Measurements from ENCODE around the gene EXD3. TPM values are rescaled to one million over a fixed set of nuclear protein-coding genes. Genes with fewer than 3 reads are reported as not detected.
"Not testable (repeated sequence)": the region's sequence is repeated elsewhere in the genome, so short reads cannot be mapped to it uniquely, and the experiment has no call there.

EXD3 gene
- polyA plus RNA-seq, 1 of the 3 experiments (the other 2 are of a cell fraction), result 11.5 TPM

- DNase-seq; H3K79me2 ChIP-seq (ENCODE audit: insufficient read depth); POLR2A ChIA-PET; H4K20me1 ChIP-seq (ENCODE audit: insufficient read depth); H3F3A ChIP-seq (replicated peaks; ENCODE audit: insufficient read depth); H3K4me2 ChIP-seq; H3K27me3 ChIP-seq (ENCODE audit: insufficient read depth); H3K4me1 ChIP-seq (ENCODE audit: control insufficient read depth in 1 of 2, insufficient read depth in 2 of 2, low read depth in 1 of 2, low read length in 1 of 2); H3K9me3 ChIP-seq; H3K4me3 ChIP-seq (ENCODE audit: low read depth in 2 of 2, low read length in 1 of 2); H3K36me3 ChIP-seq (replicated peaks in 1 of 2; ENCODE audit: control insufficient read depth in 1 of 2, insufficient read depth in 2 of 2, low read length in 1 of 2); H2AFZ ChIP-seq (ENCODE audit: low read depth); CTCF ChIA-PET; H3K9ac ChIP-seq; H3K9me2 ChIP-seq; H3K27ac ChIP-seq (ENCODE audit: low read depth in 2 of 2, low read length in 1 of 2): not testable (repeated sequence)
- 33% methylated on average over 8 of the region's 8 CpGs for WGBS (ENCODE audit: low lambda C conversion rate)
Observed at GRCh38 chr9:137327641-137328550, 95.1 kb downstream of the EXD3 start.

GRCh38 chr9:137326445-137327065 lies 96.4 kb downstream of the EXD3 start:
- H3K27ac ChIP-seq (ENCODE audit: low read depth in 2 of 2, low read length in 1 of 2), result no peak overlapping the region
- DNase-seq, result no peak
- no peaks in the 10 kb centered on the region for H3K4me1 ChIP-seq (ENCODE audit: control insufficient read depth in 1 of 2, insufficient read depth in 2 of 2, low read depth in 1 of 2, low read length in 1 of 2)
- CTCF ChIA-PET, result no interaction called here
- no peaks in the 10 kb centered on the region for H3K27me3 ChIP-seq (ENCODE audit: insufficient read depth)
- no peak overlapping the region for H3K9ac ChIP-seq
- 74% methylated on average over 19 of the region's 19 CpGs for WGBS (ENCODE audit: low lambda C conversion rate)
- H3F3A ChIP-seq (replicated peaks; ENCODE audit: insufficient read depth), result no peaks in the 10 kb centered on the region
- no peaks in the 10 kb centered on the region for H3K36me3 ChIP-seq (replicated peaks in 1 of 2; ENCODE audit: control insufficient read depth in 1 of 2, insufficient read depth in 2 of 2, low read length in 1 of 2)
- H3K79me2 ChIP-seq (ENCODE audit: insufficient read depth), result no peaks in the 10 kb centered on the region
- H3K4me3 ChIP-seq (ENCODE audit: low read depth in 2 of 2, low read length in 1 of 2), result no peak overlapping the region
- no peak overlapping the region for H2AFZ ChIP-seq (ENCODE audit: low read depth)
- POLR2A ChIA-PET, result no interaction called here
- H4K20me1 ChIP-seq (ENCODE audit: insufficient read depth), result no peaks in the 10 kb centered on the region
- TF ChIP-seq GATA2 (CRISPR knock-in tag; IDR thresholded peaks at IDR 0.05), result no peak
- no peak for TF ChIP-seq POLR2AphosphoS5 (IDR thresholded peaks at IDR 0.05; ENCODE audit: low read depth, low read length)
- no peak for TF ChIP-seq RCOR1 (IDR thresholded peaks at IDR 0.05; ENCODE audit: low read length)
- TF ChIP-seq, protein P1, sequence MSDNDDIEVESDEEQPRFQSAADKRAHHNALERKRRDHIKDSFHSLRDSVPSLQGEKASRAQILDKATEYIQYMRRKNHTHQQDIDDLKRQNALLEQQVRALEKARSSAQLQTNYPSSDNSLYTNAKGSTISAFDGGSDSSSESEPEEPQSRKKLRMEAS (IDR thresholded peaks at IDR 0.05; ENCODE audit: low read depth), result no peak
- no peak for TF ChIP-seq RXRA (IDR thresholded peaks at IDR 0.05; ENCODE audit: borderline replicate concordance, low read depth)
- no peak for TF ChIP-seq USF2 (IDR thresholded peaks at IDR 0.05; ENCODE audit: borderline replicate concordance, low read depth, low read length)
- TF ChIP-seq FOXM1 (IDR thresholded peaks at IDR 0.05; ENCODE audit: low read depth), result no peak
- no peak for TF ChIP-seq EZH2phosphoT487 (IDR thresholded peaks at IDR 0.05; ENCODE audit: borderline replicate concordance, low read depth)
- TF ChIP-seq YY1 (IDR thresholded peaks at IDR 0.05; ENCODE audit: low read depth), result no peak
- TF ChIP-seq TCF12 (IDR thresholded peaks at IDR 0.05), result no peak
- TF ChIP-seq, protein P2, sequence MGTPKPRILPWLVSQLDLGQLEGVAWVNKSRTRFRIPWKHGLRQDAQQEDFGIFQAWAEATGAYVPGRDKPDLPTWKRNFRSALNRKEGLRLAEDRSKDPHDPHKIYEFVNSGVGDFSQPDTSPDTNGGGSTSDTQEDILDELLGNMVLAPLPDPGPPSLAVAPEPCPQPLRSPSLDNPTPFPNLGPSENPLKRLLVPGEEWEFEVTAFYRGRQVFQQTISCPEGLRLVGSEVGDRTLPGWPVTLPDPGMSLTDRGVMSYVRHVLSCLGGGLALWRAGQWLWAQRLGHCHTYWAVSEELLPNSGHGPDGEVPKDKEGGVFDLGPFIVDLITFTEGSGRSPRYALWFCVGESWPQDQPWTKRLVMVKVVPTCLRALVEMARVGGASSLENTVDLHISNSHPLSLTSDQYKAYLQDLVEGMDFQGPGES (IDR thresholded peaks at IDR 0.05; ENCODE audit: low read depth, low read length), result no peak
- no peak for TF ChIP-seq JUND (IDR thresholded peaks at IDR 0.05)
- no peak for TF ChIP-seq EP300 (IDR thresholded peaks at IDR 0.05; ENCODE audit: borderline replicate concordance in 1 of 2, low read depth in 1 of 2, low read length in 1 of 2)
- no peak for TF ChIP-seq RAD21 (IDR thresholded peaks at IDR 0.05; ENCODE audit: low read length)
- no peak for TF ChIP-seq ZBTB33 (IDR thresholded peaks at IDR 0.05; ENCODE audit: borderline replicate concordance, low read depth)
- no peaks in the 10 kb centered on the region for H3K9me2 ChIP-seq
- H3K4me2 ChIP-seq, result no peak overlapping the region
- no peaks in the 10 kb centered on the region for H3K9me3 ChIP-seq

All from SK-N-SH (cell line).